ENCODE results near the gene CACNA1G. TPM values are rescaled to one million over a fixed set of nuclear protein-coding genes. Genes with fewer than 3 reads are reported as not detected.

The CACNA1G gene
- total and polyA plus RNA-seq, 2 donors from 2014 or later = 0.06 TPM; not detected in 1

GRCh38 chr17:50529849-50530248 is 30.7 kb upstream of the CACNA1G start:
- no peak overlapping the region for H3K27ac ChIP-seq (ENCODE audit: low read depth in 2 of 2, low read length in 2 of 2)
- peaks cover 0 to 18% (median 9%) of the 10 kb centered on the region in 3 donors for H3K4me1 ChIP-seq (ENCODE audit: control insufficient read depth in 2 of 3, insufficient read depth in 2 of 3, low read depth in 1 of 3, low read length in 3 of 3)
- no peak overlapping the region for H3K9ac ChIP-seq (ENCODE audit: low read length in 3 of 3)
- no peaks in the 10 kb centered on the region for H3K36me3 ChIP-seq (ENCODE audit: control insufficient read depth in 2 of 3, insufficient read depth in 3 of 3, low read length in 3 of 3)
- no peak for FAIRE-seq
- no peaks in the 10 kb centered on the region for H3K27me3 ChIP-seq (ENCODE audit: control insufficient read depth, insufficient read depth, low read length)
- no peak for TF ChIP-seq CTCF (IDR thresholded peaks at IDR 0.05; ENCODE audit: borderline replicate concordance, extremely low read depth, insufficient read depth)
- no peak for DNase-seq
- intact Hi-C loops (cut with DNase I) = no loop called here
- H3K4me3 ChIP-seq (ENCODE audit: low read length in 3 of 3) = no peak overlapping the region
- H3K9me3 ChIP-seq (ENCODE audit: control insufficient read depth in 2 of 3, insufficient read depth in 1 of 3, low read length in 3 of 3) = no peaks in the 10 kb centered on the region

DNA sequence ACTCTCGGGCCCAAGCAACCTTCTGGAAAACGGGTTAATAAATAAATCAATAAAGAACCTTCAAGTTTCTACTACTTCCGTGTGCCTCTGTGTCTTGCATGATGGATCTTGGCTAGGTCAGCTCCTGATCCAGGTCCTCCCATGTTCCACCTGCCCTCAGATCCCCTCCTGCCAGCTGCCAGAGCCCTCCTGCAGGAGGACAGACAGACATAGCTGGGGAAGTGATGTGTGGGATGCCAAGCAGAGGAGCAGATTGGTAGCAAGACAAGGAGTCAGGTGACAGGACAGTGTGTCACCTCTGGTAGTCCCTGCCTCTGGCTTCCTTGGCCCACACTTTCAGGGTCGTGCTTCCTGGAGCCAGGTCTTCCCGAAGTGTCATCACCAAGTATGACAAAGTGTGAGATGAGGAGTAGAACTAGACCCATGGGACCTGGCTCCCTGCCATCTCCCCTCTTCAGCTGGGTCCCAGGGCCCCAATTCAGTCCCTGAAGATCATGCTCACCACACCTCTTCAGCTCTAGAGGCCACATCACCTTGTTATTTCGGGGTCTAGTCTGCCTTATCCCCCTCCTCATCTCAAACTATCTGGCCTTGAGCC is 29.0 kb upstream of the CACNA1G start:
- H3K9ac ChIP-seq (ENCODE audit: low read length in 3 of 3) = peak overlapping the region in 1 of 3 donors; percentile 91
- no peaks in the 10 kb centered on the region for H3K27me3 ChIP-seq (ENCODE audit: control insufficient read depth, insufficient read depth, low read length)
- peak overlapping the region; percentile 23 to 91 for H3K27ac ChIP-seq (ENCODE audit: low read depth in 2 of 2, low read length in 2 of 2)
- DNase-seq (peak in 1 of 5 donors; percentile 62), FAIRE-seq (no peak)
- intact Hi-C loops (cut with DNase I) = no loop called here
- no peak for TF ChIP-seq CTCF (IDR thresholded peaks at IDR 0.05; ENCODE audit: borderline replicate concordance, extremely low read depth, insufficient read depth)
- peaks cover 0 to 28% (median 9%) of the 10 kb centered on the region in 3 donors for H3K4me1 ChIP-seq (ENCODE audit: control insufficient read depth in 2 of 3, insufficient read depth in 2 of 3, low read depth in 1 of 3, low read length in 3 of 3)
- H3K36me3 ChIP-seq (ENCODE audit: control insufficient read depth in 2 of 3, insufficient read depth in 3 of 3, low read length in 3 of 3) = no peaks in the 10 kb centered on the region
- no peak overlapping the region for H3K4me3 ChIP-seq (ENCODE audit: low read length in 3 of 3)
- H3K9me3 ChIP-seq (ENCODE audit: control insufficient read depth in 2 of 3, insufficient read depth in 1 of 3, low read length in 3 of 3) = no peaks in the 10 kb centered on the region

- no peak for FAIRE-seq
- intact Hi-C loops (cut with DNase I) = no loop called here
- peak within 1 kb of the TSS; percentile 89 to 91 for H3K27ac ChIP-seq (ENCODE audit: low read depth in 2 of 2, low read length in 2 of 2)
These were observed 28.0 kb upstream of the CACNA1G start, which contains the start of gene EPN3 for GRCh38 chr17:50532452-50533024. EPN3 (plus strand) TSS chr17:50532735; CDS start chr17:50536557, 3,822 bp downstream.

More at GRCh38 chr17:50532452-50533024, 28.0 kb upstream of the CACNA1G start, which contains the start of gene EPN3:
- Histone ChIP-seq H3K4me3 (ENCODE audit: low read length in 3 of 3) (peak within 1 kb of the TSS; percentile 56 to 69 (median 65)), H3K9me3 (ENCODE audit: control insufficient read depth in 2 of 3, insufficient read depth in 1 of 3, low read length in 3 of 3) (no peaks in the 10 kb centered on the region), H3K4me1 (ENCODE audit: control insufficient read depth in 2 of 3, insufficient read depth in 2 of 3, low read depth in 1 of 3, low read length in 3 of 3) (peaks cover 0 to 28% (median 9%) of the 10 kb centered on the region in 3 donors), H3K36me3 (ENCODE audit: control insufficient read depth in 2 of 3, insufficient read depth in 3 of 3, low read length in 3 of 3) (no peaks in the 10 kb centered on the region), H3K27me3 (ENCODE audit: control insufficient read depth, insufficient read depth, low read length) (no peaks in the 10 kb centered on the region), H3K9ac (ENCODE audit: low read length in 3 of 3) (peak within 1 kb of the TSS; percentile 15 to 91 (median 65))
- DNase-seq = peak; percentile 74 to 82 (median 80)
- TF ChIP-seq CTCF (IDR thresholded peaks at IDR 0.05; ENCODE audit: borderline replicate concordance, extremely low read depth, insufficient read depth) = no peak

Data from kidney (tissue), 14 donors.